Natural killer cell (primary cell): Measurements from ENCODE around the gene PBOV1. TPM values are rescaled to one million over a fixed set of nuclear protein-coding genes. Genes with fewer than 3 reads are reported as not detected.
"Not testable (repeated sequence)": the region's sequence is repeated elsewhere in the genome, so short reads cannot be mapped to it uniquely, and the experiment has no call there.

ENCODE experiments used
- ATAC-seq, 3 donors: fragments of 150-1000 bp in 2 of 3; fragments of 200-7000 bp in 1 of 3; cut with Tn5 transposase; 1 replicate in 1 of 3; 2 replicates in 2 of 3; pipeline ENCODE4 v1.10.0; 2021; ENCODE audit warnings: mild to moderate bottlenecking in 2 of 3, moderate library complexity in 2 of 3
- DNase-seq, 2 donors: peaks; one replicate each; pipeline versions ENCODE4 v3.0.0 to v3.0.0-alpha.2; 2013 to 2021; ENCODE audit warnings: mixed read lengths in 1 of 2
- H3K27ac ChIP-seq: one replicate; pipeline ENCODE4 v1.5.1; 2013; ENCODE audit warnings: mild to moderate bottlenecking, low read length
- H3K27me3 ChIP-seq: one replicate; pipeline ENCODE4 v1.6.1; 2013; ENCODE audit warnings: low read length; ENCODE audit not compliant: control insufficient read depth, insufficient read depth
- H3K36me3 ChIP-seq: one replicate; pipeline ENCODE4 v1.6.1; 2013; ENCODE audit warnings: low read length; ENCODE audit not compliant: control insufficient read depth, insufficient read depth
- H3K4me1 ChIP-seq: one replicate; pipeline ENCODE4 v1.6.1; 2013; ENCODE audit warnings: low read length; ENCODE audit not compliant: control insufficient read depth, insufficient read depth
- H3K4me3 ChIP-seq: one replicate; pipeline ENCODE4 v1.5.1; 2013; ENCODE audit warnings: low read length
- H3K9me3 ChIP-seq: one replicate; pipeline ENCODE4 v1.6.1; 2013; ENCODE audit warnings: low read length; ENCODE audit not compliant: control insufficient read depth, insufficient read depth
- H3K27ac Mint-ChIP-seq, 2 donors: one replicate each; pipeline ENCODE4 v1.8.0; 2022; ENCODE audit warnings: mild to moderate bottlenecking in 2 of 2, mixed read lengths in 2 of 2, moderate library complexity in 1 of 2
- H3K27me3 Mint-ChIP-seq, 2 donors: one replicate each; pipeline ENCODE4 v1.8.0; 2022; ENCODE audit warnings: low read depth in 2 of 2, mixed read lengths in 2 of 2
- H3K36me3 Mint-ChIP-seq: one replicate; pipeline ENCODE4 v1.8.0; 2022; ENCODE audit warnings: mixed read lengths
- H3K4me1 Mint-ChIP-seq, 2 donors: one replicate each; pipeline ENCODE4 v1.8.0; 2022; ENCODE audit warnings: mixed read lengths in 2 of 2
- H3K4me3 Mint-ChIP-seq: one replicate; pipeline ENCODE4 v1.8.0; 2022; ENCODE audit warnings: mild to moderate bottlenecking, moderate library complexity, mixed read lengths
- H3K9me3 Mint-ChIP-seq, 2 donors: one replicate each; pipeline ENCODE4 v1.8.0; 2022; ENCODE audit warnings: mixed read lengths in 2 of 2
- CTCF ChIP-seq: fragments of 200-600 bp; IDR thresholded peaks from one replicate; pipeline ENCODE4 v1.8.0; 2022; ENCODE audit warnings: antibody characterized with exemption
- WGBS: methylation state at CpG from one replicate; pipeline ENCODE4 v1.1.7; 2013; ENCODE audit warnings: missing lambda C conversion rate; ENCODE audit not compliant: insufficient coverage; 5-methylcytosine and 5-hydroxymethylcytosine counted together
- intact Hi-C: fragments of 100-400 bp; cut with micrococcal nuclease; formaldehyde crosslinking; loops from one replicate; pipeline ENCODE4 v1.14.2; 2022
- total RNA-seq, 4 donors: library from RNA; stranded (reverse); fragments of 120-200 nt in 1 of 4; gene quantifications; one replicate each; pipeline versions ENCODE4 v1.2.3 to v1.2.4, GENCODE V29; 2013 to 2022

PBOV1 gene
- total RNA-seq, 3 donors from 2014 or later (not counting 1 experiment from before 2014, with no cell fraction given) = not detected

- Histone ChIP-seq H3K4me1 (no peaks in the 10 kb centered on the region), H3K27ac (no peak overlapping the region), H3K4me3 (no peak overlapping the region), H3K9me3 (no peaks in the 10 kb centered on the region), H3K36me3 (no peaks in the 10 kb centered on the region), H3K27me3 (peaks cover 2% of the 10 kb centered on the region)
- intact Hi-C loops = no loop called here
- Mint-ChIP-seq H3K27ac (no peak overlapping the region), H3K9me3 (no peaks in the 10 kb centered on the region), H3K27me3 (peaks cover 15 to 40% of the 10 kb centered on the region in 2 donors), H3K4me3 (no peak overlapping the region), H3K4me1 (no peaks in the 10 kb centered on the region), H3K36me3 (no peaks in the 10 kb centered on the region)
- TF ChIP-seq CTCF = no peak
- whole genome bisulfite sequencing = 81% methylated on average over 7 of the region's 7 CpGs
- ATAC-seq = no peak
- DNase-seq = no peak
Measured at GRCh38 chr6:138215093-138215782, 3.1 kb downstream of the PBOV1 start.

- not testable (repeated sequence) for ATAC-seq
Measured at GRCh38 chr6:138212530-138212929, 5.8 kb downstream of the PBOV1 start.

GRCh38 chr6:138211601-138212000 is 6.7 kb downstream of the PBOV1 start:
- Mint-ChIP-seq H3K27me3 (peaks cover 14 to 34% of the 10 kb centered on the region in 2 donors), H3K4me1 (no peaks in the 10 kb centered on the region)

More at GRCh38 chr6:138212530-138212929, 5.8 kb downstream of the PBOV1 start:
- H3K4me3 Mint-ChIP-seq, H3K36me3 Mint-ChIP-seq, H3K27ac Mint-ChIP-seq, H3K27ac ChIP-seq, intact Hi-C loops, H3K9me3 Mint-ChIP-seq, H3K9me3 ChIP-seq, H3K4me3 ChIP-seq, H3K36me3 ChIP-seq, H3K27me3 ChIP-seq, H3K4me1 Mint-ChIP-seq, DNase-seq, H3K4me1 ChIP-seq: not testable (repeated sequence)
- WGBS = 100% methylated on average over 1 of the region's 2 CpGs
- peaks cover 17 to 34% of the 10 kb centered on the region in 2 donors for H3K27me3 Mint-ChIP-seq

More at GRCh38 chr6:138211601-138212000, 6.7 kb downstream of the PBOV1 start:
- Histone ChIP-seq H3K4me1 (no peaks in the 10 kb centered on the region), H3K4me3 (no peak overlapping the region), H3K9me3 (no peaks in the 10 kb centered on the region), H3K27ac (no peak overlapping the region), H3K36me3 (no peaks in the 10 kb centered on the region), H3K27me3 (peaks cover 2% of the 10 kb centered on the region)
- intact Hi-C loops = no loop called here
- Mint-ChIP-seq H3K9me3 (no peaks in the 10 kb centered on the region), H3K36me3 (no peaks in the 10 kb centered on the region), H3K27ac (no peak overlapping the region), H3K4me3 (no peak overlapping the region)
- no peak for TF ChIP-seq CTCF
- DNase-seq (no peak), ATAC-seq (no peak)
- WGBS = 73% methylated on average over 4 of the region's 5 CpGs
